HEK293T (cell line): ENCODE results near the gene PLXNA3.
"Not testable (repeated sequence)": the region's sequence is repeated elsewhere in the genome, so short reads cannot be mapped to it uniquely, and the experiment has no call there.

Source experiments
- CTBP1 ChIP-seq: fragments of 450-650 bp; IDR thresholded peaks from 2 replicates; pipeline ENCODE4 v1.6.1; 2016; ENCODE audit warnings: borderline replicate concordance
- FOXA1 ChIP-seq: fragments of 450-650 bp; IDR thresholded peaks from 2 replicates; pipeline ENCODE4 v1.6.1; 2016; ENCODE audit warnings: mild to moderate bottlenecking
- FOXK2 ChIP-seq: fragments of 450-650 bp; IDR thresholded peaks from 2 replicates; pipeline ENCODE4 v1.6.1; 2016; ENCODE audit warnings: mild to moderate bottlenecking
- FOXM1 ChIP-seq: fragments of 450-650 bp; IDR thresholded peaks from 2 replicates; pipeline ENCODE4 v1.6.1; 2017; ENCODE audit warnings: mild to moderate bottlenecking, borderline replicate concordance
- L3MBTL2 ChIP-seq: fragments of 450-650 bp; conservative IDR thresholded peaks from 2 replicates; pipeline ENCODE4 v1.6.1; 2016; ENCODE audit warnings: mild to moderate bottlenecking
- NFRKB ChIP-seq: fragments of 450-650 bp; IDR thresholded peaks from 2 replicates; pipeline ENCODE4 v1.6.1; 2016; ENCODE audit warnings: mild to moderate bottlenecking, moderate library complexity
- SP1 ChIP-seq: fragments of 450-650 bp; IDR thresholded peaks from 2 replicates; pipeline ENCODE4 v1.6.1; 2017
- ZNF384 ChIP-seq: fragments of 450-650 bp; IDR thresholded peaks from 2 replicates; pipeline ENCODE4 v1.6.1; 2016
- TF ChIP-seq, protein P1 (sequence below): fragments of 450-650 bp; IDR thresholded peaks from 2 replicates; pipeline ENCODE4 v1.6.1; 2016

DNA sequence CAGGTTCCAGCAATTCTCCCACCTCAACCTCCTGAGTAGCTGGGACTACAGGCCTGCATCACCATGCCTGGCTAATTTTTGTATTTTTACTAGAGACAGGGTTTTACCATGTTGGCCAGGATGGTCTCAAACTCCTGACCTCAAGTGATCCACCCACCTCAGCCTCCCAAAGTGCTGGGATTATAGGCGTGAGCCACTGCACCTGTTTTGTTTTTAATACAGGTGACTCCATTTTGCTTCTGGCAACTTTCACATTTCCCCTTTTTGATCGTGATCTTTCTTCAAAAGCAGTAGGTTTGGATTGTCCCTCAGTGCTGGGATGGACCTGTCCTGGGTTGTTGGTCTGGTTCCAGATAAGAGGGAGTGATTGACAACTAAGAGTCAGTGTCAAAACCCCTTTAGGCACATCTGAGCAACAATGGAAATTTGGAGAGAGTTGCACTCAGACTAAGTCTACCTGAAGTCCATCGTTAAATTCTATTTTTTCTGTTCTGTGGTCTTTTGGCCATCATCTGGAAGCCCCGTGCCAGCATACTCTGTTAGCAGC lies 38.6 kb downstream of the PLXNA3 start:
- TF ChIP-seq, protein P1, sequence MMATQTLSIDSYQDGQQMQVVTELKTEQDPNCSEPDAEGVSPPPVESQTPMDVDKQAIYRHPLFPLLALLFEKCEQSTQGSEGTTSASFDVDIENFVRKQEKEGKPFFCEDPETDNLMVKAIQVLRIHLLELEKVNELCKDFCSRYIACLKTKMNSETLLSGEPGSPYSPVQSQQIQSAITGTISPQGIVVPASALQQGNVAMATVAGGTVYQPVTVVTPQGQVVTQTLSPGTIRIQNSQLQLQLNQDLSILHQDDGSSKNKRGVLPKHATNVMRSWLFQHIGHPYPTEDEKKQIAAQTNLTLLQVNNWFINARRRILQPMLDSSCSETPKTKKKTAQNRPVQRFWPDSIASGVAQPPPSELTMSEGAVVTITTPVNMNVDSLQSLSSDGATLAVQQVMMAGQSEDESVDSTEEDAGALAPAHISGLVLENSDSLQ = not testable (repeated sequence)
- TF ChIP-seq NFRKB, ZNF384, FOXM1, CTBP1, SP1, FOXA1, FOXK2, L3MBTL2: not testable (repeated sequence)
